GM10266 (cell line): ENCODE data around the gene LRSAM1.

ENCODE experiments used
- DNase-seq: peaks from one replicate; pipeline ENCODE4 v3.0.0; 2012; ENCODE audit errors: extremely low spot score
- TF ChIP-seq, protein P1 (sequence below): IDR thresholded peaks from 2 replicates; pipeline ENCODE4 v1.5.1; 2012; ENCODE audit warnings: mild to moderate bottlenecking, low read depth; ENCODE audit not compliant: control insufficient read depth, insufficient read depth; ENCODE audit errors: missing control alignments

LRSAM1 gene

DNA sequence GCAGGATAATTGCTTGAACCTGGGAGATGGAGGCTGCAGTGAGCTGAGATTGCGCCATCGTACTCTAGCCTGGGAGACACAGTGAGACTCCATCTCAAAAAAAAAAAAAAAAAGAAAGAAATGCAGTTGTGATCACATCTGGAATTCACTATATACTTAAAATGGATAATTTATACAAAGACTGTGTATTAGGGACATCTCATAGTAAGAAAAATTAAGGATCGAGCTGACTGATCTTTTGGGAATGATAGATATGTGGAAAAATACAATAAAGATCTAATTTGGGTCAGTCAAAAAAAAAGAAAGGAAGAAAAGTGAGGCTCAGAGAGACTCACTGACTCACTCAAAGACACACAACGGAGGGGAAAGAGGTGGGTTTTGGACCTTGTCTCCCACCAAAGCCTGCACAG lies 87.5 kb downstream of the LRSAM1 start:
- DNase-seq, result no peak
- TF ChIP-seq, protein P1, sequence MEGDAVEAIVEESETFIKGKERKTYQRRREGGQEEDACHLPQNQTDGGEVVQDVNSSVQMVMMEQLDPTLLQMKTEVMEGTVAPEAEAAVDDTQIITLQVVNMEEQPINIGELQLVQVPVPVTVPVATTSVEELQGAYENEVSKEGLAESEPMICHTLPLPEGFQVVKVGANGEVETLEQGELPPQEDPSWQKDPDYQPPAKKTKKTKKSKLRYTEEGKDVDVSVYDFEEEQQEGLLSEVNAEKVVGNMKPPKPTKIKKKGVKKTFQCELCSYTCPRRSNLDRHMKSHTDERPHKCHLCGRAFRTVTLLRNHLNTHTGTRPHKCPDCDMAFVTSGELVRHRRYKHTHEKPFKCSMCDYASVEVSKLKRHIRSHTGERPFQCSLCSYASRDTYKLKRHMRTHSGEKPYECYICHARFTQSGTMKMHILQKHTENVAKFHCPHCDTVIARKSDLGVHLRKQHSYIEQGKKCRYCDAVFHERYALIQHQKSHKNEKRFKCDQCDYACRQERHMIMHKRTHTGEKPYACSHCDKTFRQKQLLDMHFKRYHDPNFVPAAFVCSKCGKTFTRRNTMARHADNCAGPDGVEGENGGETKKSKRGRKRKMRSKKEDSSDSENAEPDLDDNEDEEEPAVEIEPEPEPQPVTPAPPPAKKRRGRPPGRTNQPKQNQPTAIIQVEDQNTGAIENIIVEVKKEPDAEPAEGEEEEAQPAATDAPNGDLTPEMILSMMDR, result no peak

DNA sequence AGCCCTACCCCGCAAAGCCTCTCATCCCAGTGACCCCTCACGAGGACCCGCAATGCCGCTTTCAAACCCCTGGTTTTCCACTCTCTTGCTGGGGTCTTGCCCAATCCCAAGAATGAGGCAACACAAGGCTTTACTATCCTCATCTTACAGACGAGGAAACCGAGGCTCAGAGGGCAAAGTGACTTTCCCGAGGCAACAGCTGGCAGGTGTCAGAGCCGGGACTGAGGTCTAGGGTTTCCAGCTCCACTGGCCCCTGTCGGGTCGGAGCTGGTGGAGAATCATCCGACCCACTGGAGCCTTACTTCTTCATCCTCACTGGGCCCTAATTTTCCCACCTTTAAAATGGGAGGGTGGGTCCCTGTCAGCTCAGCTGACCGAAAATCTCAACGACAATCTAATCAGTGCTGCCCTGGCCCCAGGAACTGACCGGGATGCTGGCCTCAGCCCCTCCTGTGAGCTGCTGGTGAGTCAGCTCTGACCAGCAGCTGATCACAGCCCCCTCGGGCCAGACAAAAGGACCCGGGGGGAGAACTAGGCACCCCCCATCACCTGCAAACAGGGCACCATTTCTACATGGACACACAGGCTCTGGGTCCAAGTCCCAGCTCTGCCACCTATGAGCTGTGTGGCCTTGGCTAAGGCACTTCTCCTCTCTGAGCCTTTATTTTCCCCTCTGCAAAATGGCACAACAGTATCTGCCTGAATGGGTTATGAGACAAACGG lies 88.1 kb downstream of the LRSAM1 start:
- TF ChIP-seq, protein P1, result no peak

DNA sequence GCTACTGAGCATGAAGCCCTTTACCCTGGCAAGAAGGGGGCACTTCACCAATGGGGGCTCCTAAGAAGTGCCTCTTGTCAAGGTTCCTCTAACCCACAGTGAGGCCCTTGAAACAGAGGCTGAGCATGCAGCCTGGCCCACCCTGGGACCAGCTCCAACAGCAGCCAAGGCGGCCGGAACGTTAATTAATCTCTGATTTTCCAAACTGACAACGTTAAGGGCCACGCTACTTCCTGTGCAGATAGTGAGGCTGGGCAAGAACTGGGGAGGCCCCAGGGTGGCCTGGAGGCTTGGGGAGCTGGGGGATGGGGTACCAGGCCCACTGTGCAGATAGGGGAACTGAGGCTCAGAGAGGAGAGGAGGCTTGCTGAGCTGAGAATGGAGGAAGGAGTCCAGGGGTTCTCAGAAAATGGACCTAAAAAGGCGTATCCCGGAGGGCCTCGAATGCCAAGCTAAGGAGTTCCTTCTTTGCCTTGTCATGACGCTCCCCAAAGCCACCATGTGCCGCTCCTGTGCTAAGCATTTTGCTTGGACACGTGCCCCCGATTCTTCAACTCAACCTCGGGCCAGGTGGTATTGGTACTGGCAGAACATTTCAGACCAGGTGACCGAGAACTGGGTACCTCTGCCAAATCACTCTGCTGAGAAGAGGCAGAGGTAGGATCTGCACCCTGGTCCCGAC lies 88.8 kb downstream of the LRSAM1 start:
- TF ChIP-seq, protein P1, result no peak
- DNase-seq, result no peak

More for the DNA sequence above, 88.1 kb downstream of the LRSAM1 start:
- DNase-seq, result no peak

DNA sequence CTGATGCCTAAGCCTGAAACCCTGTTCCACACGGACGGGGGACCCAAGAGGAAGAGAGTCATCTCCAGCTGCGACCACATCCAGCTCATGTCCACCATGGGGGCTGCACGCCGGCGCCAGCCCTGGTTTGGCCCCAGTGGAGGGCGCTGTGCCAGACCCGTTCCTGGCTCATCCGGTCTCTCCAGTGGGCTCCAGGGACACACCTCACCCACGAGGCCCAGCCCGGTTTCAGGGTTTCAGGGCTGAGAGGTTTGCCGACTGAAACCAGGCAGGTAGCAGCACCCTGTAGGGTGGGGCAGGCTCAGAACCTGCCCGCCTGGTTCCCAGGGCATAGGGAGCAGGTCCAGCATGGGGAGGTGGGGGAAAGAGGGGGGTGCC lies 89.3 kb downstream of the LRSAM1 start:
- no peak for DNase-seq
- TF ChIP-seq, protein P1, result no peak

DNA sequence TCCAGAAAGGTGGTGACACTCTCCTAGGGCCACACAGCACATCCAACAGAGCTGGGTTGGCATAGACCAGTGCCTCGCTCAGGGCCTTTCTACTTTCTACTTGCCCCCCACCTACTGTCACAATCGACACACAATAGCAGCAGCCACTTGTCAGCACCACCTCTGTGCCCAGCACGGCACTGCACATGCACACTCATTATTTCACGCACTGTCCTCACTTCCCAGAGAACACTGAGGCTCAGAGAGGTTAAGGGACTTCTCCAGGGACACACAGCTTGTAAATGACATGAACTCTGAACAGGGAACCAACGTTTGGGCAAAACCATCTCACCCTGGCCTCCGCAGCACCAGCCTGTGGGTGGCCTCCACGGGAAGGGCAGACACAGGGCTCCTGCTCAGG lies 89.9 kb downstream of the LRSAM1 start:
- DNase-seq, result no peak
- TF ChIP-seq, protein P1, result no peak

DNA sequence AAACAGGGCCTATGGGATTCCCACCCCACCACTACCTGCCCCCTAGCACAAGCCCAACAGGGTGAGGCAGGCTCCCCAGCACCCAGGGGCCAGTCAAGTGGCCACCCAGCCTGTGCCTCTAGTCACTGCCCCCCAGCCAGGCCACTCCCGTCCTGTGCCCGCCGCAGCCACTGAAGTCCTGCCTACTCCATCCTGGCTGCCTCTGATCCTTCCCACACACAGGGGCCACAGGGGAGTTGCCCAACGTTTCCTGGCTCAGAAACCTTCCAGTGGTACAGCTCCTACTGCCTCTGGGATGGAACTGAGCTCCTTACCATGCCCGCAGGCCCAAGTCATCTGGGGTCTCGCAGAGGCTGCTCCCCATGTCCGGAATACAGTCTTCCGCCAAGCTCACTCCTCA lies 90.6 kb downstream of the LRSAM1 start:
- TF ChIP-seq, protein P1, result no peak
- DNase-seq, result no peak

DNA sequence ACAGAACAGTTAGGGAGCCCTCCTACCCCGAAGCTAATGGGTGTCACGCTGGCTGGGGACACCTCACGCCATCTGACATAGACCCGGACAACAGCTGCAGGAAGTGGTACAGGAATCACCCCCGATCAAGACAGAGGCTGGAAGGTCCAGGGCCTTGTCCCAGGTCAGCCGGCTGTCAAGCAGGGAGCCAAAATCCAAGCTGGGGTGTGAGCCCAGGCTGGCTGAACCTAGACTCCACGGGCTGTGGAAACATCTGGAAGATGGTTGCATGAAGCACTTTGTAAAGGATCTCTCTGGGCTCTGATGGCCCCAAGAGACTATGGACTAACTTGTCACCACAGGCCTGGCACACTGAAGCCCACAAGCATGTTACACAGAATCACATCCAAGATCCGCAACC lies 91.9 kb downstream of the LRSAM1 start:
- TF ChIP-seq, protein P1, result no peak
- no peak for DNase-seq
